KOPT-K1 (cell line): Measurements from ENCODE around the gene ERO1A.
A peak's percentile ranks its signal among the peaks of the same experiment; 100 is the strongest.

ENCODE experiments used
- H3K27ac ChIP-seq: fragments of 200-600 bp; sonication (generic); 2 replicates; pipeline ENCODE4 v1.5.1; 2016; ENCODE audit warnings: antibody characterized with exemption, mild to moderate bottlenecking, low read depth, low read length; ENCODE audit not compliant: poor library complexity, severe bottlenecking
- H3K36me3 ChIP-seq: fragments of 200-600 bp; sonication (generic); 2 replicates; pipeline ENCODE4 v1.5.1; 2017; ENCODE audit warnings: antibody characterized with exemption, mild to moderate bottlenecking, low read length, moderate library complexity; ENCODE audit not compliant: insufficient read depth
- H3K9me3 ChIP-seq: fragments of 200-600 bp; sonication (generic); 2 replicates; pipeline ENCODE4 v1.5.1; 2017; ENCODE audit warnings: antibody characterized with exemption, low read length, mild to moderate bottlenecking; ENCODE audit not compliant: insufficient read depth, poor library complexity, severe bottlenecking

ERO1A gene

GRCh38 chr14:52711666-52712065, 16.3 kb upstream of the ERO1A start:
- H3K9me3 ChIP-seq: no peaks in the 10 kb centered on the region
- no peak overlapping the region for H3K27ac ChIP-seq
- H3K36me3 ChIP-seq: peaks cover 82% of the 10 kb centered on the region

- H3K36me3 ChIP-seq: peaks cover 36% of the 10 kb centered on the region
- no peaks in the 10 kb centered on the region for H3K9me3 ChIP-seq
- H3K27ac ChIP-seq: peak within 1 kb of the TSS; percentile 84
These were observed 11.7 kb upstream of the ERO1A start, which contains the start of gene PSMC6 for GRCh38 chr14:52706724-52707706. PSMC6 (plus strand) TSS chr14:52707200; CDS start chr14:52707220, 20 bp downstream.

- Histone ChIP-seq H3K9me3 (no peaks in the 10 kb centered on the region), H3K36me3 (peaks cover 29% of the 10 kb centered on the region), H3K27ac (peak overlapping the region; percentile 84)
These were observed 10.9 kb upstream of the ERO1A start for GRCh38 chr14:52706286-52706685.

GRCh38 chr14:52703664-52704063, 8.3 kb upstream of the ERO1A start:
- H3K36me3 ChIP-seq: peaks cover 3% of the 10 kb centered on the region
- H3K27ac ChIP-seq: no peak overlapping the region
- no peaks in the 10 kb centered on the region for H3K9me3 ChIP-seq

GRCh38 chr14:52703225-52703624, 7.9 kb upstream of the ERO1A start:
- H3K9me3 ChIP-seq: no peaks in the 10 kb centered on the region
- no peak overlapping the region for H3K27ac ChIP-seq
- no peaks in the 10 kb centered on the region for H3K36me3 ChIP-seq

- no peak overlapping the region for H3K27ac ChIP-seq
- H3K36me3 ChIP-seq: no peaks in the 10 kb centered on the region
- no peaks in the 10 kb centered on the region for H3K9me3 ChIP-seq
These were observed 5.9 kb upstream of the ERO1A start for GRCh38 chr14:52701223-52701622.

GRCh38 chr14:52700701-52701172, 5.4 kb upstream of the ERO1A start:
- H3K36me3 ChIP-seq: no peaks in the 10 kb centered on the region
- H3K9me3 ChIP-seq: no peaks in the 10 kb centered on the region
- H3K27ac ChIP-seq: no peak overlapping the region

GRCh38 chr14:52694761-52695480, 437 bp downstream of the ERO1A start:
- H3K9me3 ChIP-seq: no peaks in the 10 kb centered on the region

GRCh38 chr14:52693532-52693931, 1.8 kb downstream of the ERO1A start:
- no peak overlapping the region for H3K27ac ChIP-seq
- no peaks in the 10 kb centered on the region for H3K9me3 ChIP-seq
- H3K36me3 ChIP-seq: peaks cover 4% of the 10 kb centered on the region; the same call in 1 of the 2 replicates

More at GRCh38 chr14:52694761-52695480, 437 bp downstream of the ERO1A start:
- peaks cover 4% of the 10 kb centered on the region; the same call in 1 of the 2 replicates for H3K36me3 ChIP-seq
- peak overlapping the region; percentile 88 for H3K27ac ChIP-seq

GRCh38 chr14:52693036-52693435, 2.3 kb downstream of the ERO1A start:
- Histone ChIP-seq H3K36me3 (peaks cover 4% of the 10 kb centered on the region; the same call in 1 of the 2 replicates), H3K27ac (no peak overlapping the region), H3K9me3 (no peaks in the 10 kb centered on the region)

- Histone ChIP-seq H3K36me3 (peaks cover 4% of the 10 kb centered on the region; the same call in 1 of the 2 replicates), H3K9me3 (no peaks in the 10 kb centered on the region), H3K27ac (no peak overlapping the region)
These were observed 3.0 kb downstream of the ERO1A start for GRCh38 chr14:52692248-52692962.

GRCh38 chr14:52690983-52691760, 4.2 kb downstream of the ERO1A start:
- no peaks in the 10 kb centered on the region for H3K9me3 ChIP-seq

GRCh38 chr14:52686176-52686575, 9.2 kb downstream of the ERO1A start:
- Histone ChIP-seq H3K27ac (no peak overlapping the region), H3K9me3 (no peaks in the 10 kb centered on the region), H3K36me3 (peaks cover 20% of the 10 kb centered on the region)

More at GRCh38 chr14:52690983-52691760, 4.2 kb downstream of the ERO1A start:
- Histone ChIP-seq H3K27ac (no peak overlapping the region), H3K36me3 (peaks cover 4% of the 10 kb centered on the region; the same call in 1 of the 2 replicates)

GRCh38 chr14:52683985-52684520, 11.3 kb downstream of the ERO1A start:
- Histone ChIP-seq H3K36me3 (peaks cover 35% of the 10 kb centered on the region), H3K9me3 (no peaks in the 10 kb centered on the region), H3K27ac (no peak overlapping the region)
